Mucosa of descending colon (tissue), 3 donors: ENCODE data around the gene C14orf119. TPM values are rescaled to one million over a fixed set of nuclear protein-coding genes. Genes with fewer than 3 reads are reported as not detected.

ENCODE experiments used
- ATAC-seq: fragments of 200-7000 bp; cut with Tn5 transposase; one replicate; pipeline ENCODE4 v1.9.1; 2020; ENCODE audit warnings: mild to moderate bottlenecking, moderate library complexity
- DNase-seq, 3 donors: peaks; one replicate each; pipeline ENCODE4 v3.0.0-alpha.2; 2020
- H3K36me3 ChIP-seq: fragments of 200-600 bp; one replicate; pipeline ENCODE4 v1.8.0; 2021; ENCODE audit warnings: low read depth, mild to moderate bottlenecking
- H3K4me1 ChIP-seq: fragments of 200-600 bp; one replicate; pipeline ENCODE4 v1.8.0; 2021; ENCODE audit warnings: low read depth, mild to moderate bottlenecking
- H3K4me3 ChIP-seq: fragments of 200-600 bp; one replicate; pipeline ENCODE4 v1.8.0; 2021; ENCODE audit warnings: mild to moderate bottlenecking
- H3K9me3 ChIP-seq: fragments of 200-600 bp; one replicate; pipeline ENCODE4 v1.8.0; 2021; ENCODE audit warnings: mild to moderate bottlenecking
- CTCF ChIP-seq: fragments of 200-600 bp; IDR thresholded peaks from one replicate; pipeline ENCODE4 v1.8.0; 2022; ENCODE audit warnings: antibody characterized with exemption, mild to moderate bottlenecking
- intact Hi-C, 2 donors: fragments of 100-400 bp; cut with DNase I in 1 of 2; cut with micrococcal nuclease in 1 of 2; formaldehyde crosslinking; loops; one replicate each; pipeline versions ENCODE4 v1.11.0 to v1.11.1; 2022; cut with DNase I, micrococcal nuclease
- total RNA-seq, 3 donors: library from RNA; stranded (reverse); fragmentation: NEBNext Ultra II Directional in 2 of 3; extraction: Animal tissue kit (Norgen Biotek cat#: 25700) in 2 of 3; gene quantifications; one replicate each; pipeline versions ENCODE4 v1.2.1 to v1.2.4, GENCODE V29; 2021 to 2023
- donor health status: DM: no; HTN: no; CAD: no; lungs with moderate emphysema.
- donor health status: DM: no; HTN: no; CAD: no.
- donor health status: DM: no; HTN: yes; CAD: no.

Gene C14orf119
- total RNA-seq, 3 donors from 2014 or later = 46.6 to 48.3 (median 48.0) TPM

- ATAC-seq (no peak), DNase-seq (no peak)
- peaks cover 20% of the 10 kb centered on the region for H3K36me3 ChIP-seq
- no peak overlapping the region for H3K4me3 ChIP-seq
- no peaks in the 10 kb centered on the region for H3K9me3 ChIP-seq
- TF ChIP-seq CTCF = no peak
- intact Hi-C loops = no loop called here
- peaks cover 11% of the 10 kb centered on the region for H3K4me1 ChIP-seq
These were observed 28.9 kb upstream of the C14orf119 start for GRCh38 chr14:23066368-23066767.

GRCh38 chr14:23066855-23067744 lies 28.2 kb upstream of the C14orf119 start:
- no peak for ATAC-seq
- DNase-seq = no peak
- H3K9me3 ChIP-seq = no peaks in the 10 kb centered on the region
- peaks cover 20% of the 10 kb centered on the region for H3K36me3 ChIP-seq
- no peak overlapping the region for H3K4me3 ChIP-seq
- intact Hi-C loops = no loop called here
- TF ChIP-seq CTCF = no peak
- H3K4me1 ChIP-seq = peaks cover 18% of the 10 kb centered on the region

DNA sequence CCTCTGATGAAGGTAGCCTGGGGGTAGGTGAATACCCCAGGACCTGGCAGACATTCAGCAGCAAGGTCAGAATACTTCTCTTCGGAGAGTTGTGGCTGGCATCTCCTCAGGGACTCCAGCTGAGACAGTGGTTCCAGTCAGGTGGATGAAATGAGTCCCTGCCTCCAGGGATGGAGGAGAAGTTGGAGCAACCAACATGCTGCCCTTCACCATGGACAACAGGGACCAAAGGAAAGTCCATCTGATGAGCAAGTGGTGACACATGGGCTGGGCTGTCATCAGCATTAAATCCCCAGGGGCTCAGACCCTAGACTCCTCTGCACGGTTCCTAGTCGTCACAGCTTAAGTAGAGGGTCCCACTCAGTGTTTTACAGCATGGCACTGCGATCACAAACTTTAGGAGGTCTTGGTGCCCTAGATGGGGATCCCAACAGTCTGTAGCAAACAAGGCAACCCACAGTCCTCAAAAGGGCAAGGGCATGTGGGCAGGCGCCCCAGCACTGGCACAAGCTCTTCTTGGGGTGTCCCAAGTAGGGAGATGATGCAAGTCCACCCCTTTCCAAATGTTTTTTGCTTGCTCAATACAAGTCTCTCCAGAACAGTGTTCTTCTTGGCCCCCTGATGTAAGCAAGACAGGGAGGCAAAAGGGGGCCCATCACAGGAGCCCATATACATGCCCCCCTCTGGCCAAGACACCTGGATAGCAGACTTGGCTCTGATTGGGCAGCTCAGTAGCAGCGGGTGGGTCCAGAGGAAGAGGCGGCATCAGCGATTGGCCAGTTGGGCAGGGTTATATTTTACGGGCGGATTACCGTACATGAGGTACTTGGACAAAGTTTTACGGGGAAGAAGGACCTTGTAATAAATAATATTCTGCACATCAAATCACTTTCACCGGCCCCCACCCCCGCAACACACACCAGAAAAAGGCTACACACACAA lies 27.2 kb upstream of the C14orf119 start:
- Histone ChIP-seq H3K36me3 (peaks cover 14% of the 10 kb centered on the region), H3K4me1 (peaks cover 27% of the 10 kb centered on the region), H3K4me3 (no peak overlapping the region), H3K9me3 (no peaks in the 10 kb centered on the region)
- no peak for TF ChIP-seq CTCF
- intact Hi-C loops = no loop called here
- DNase-seq (peak in 1 of 3 donors; percentile 28), ATAC-seq (no peak)

GRCh38 chr14:23068789-23069412 lies 26.4 kb upstream of the C14orf119 start:
- H3K9me3 ChIP-seq = no peaks in the 10 kb centered on the region
- peak; percentile 96 for TF ChIP-seq CTCF
- DNase-seq (peak in 2 of 3 donors; percentile 73 to 91), ATAC-seq (peak; percentile 87)
- H3K4me3 ChIP-seq = no peak overlapping the region
- peaks cover 11% of the 10 kb centered on the region for H3K36me3 ChIP-seq
- intact Hi-C loops = no loop called here
- H3K4me1 ChIP-seq = peaks cover 27% of the 10 kb centered on the region

- intact Hi-C loops = no loop called here
- no peak for TF ChIP-seq CTCF
- no peak overlapping the region for H3K4me3 ChIP-seq
- peaks cover 11% of the 10 kb centered on the region for H3K36me3 ChIP-seq
- ATAC-seq (no peak), DNase-seq (no peak)
- peaks cover 27% of the 10 kb centered on the region for H3K4me1 ChIP-seq
- no peaks in the 10 kb centered on the region for H3K9me3 ChIP-seq
These were observed 25.9 kb upstream of the C14orf119 start for GRCh38 chr14:23069413-23069806.
